SW480 (cell line): ENCODE measurements around the gene HLA-B.
A peak's percentile ranks its signal among the peaks of the same experiment; 100 is the strongest.
"Not testable (repeated sequence)": the region's sequence is repeated elsewhere in the genome, so short reads cannot be mapped to it uniquely, and the experiment has no call there.

ENCODE experiments used
- DNase-seq: peaks from one replicate; pipeline ENCODE4 v3.0.0-alpha.2; 2016; ENCODE audit warnings: low spot score

Gene HLA-B

GRCh38 chr6:31356946-31357466 lies at the start of gene HLA-B:
Gene HLA-B (minus strand): TSS chr6:31357179. CDS start chr6:31357158, 21 bp downstream.
- DNase-seq, result peak; percentile 78

GRCh38 chr6:31405996-31406395 lies 49.0 kb upstream of the HLA-B start:
- DNase-seq, result no peak

GRCh38 chr6:31404061-31404364 lies 47.0 kb upstream of the HLA-B start:
- not testable (repeated sequence) for DNase-seq

- DNase-seq, result peak; percentile 89
Measured at GRCh38 chr6:31403283-31404060, 46.5 kb upstream of the HLA-B start, which contains the start of gene MICA. Gene MICA (plus strand): TSS chr6:31403595. CDS start chr6:31403633, 38 bp downstream.

- peak; percentile 50 for DNase-seq
Measured at GRCh38 chr6:31402324-31403282, 45.6 kb upstream of the HLA-B start.

GRCh38 chr6:31401403-31401802 lies 44.4 kb upstream of the HLA-B start:
- peak; percentile 62 for DNase-seq

GRCh38 chr6:31400467-31401289 lies 43.7 kb upstream of the HLA-B start:
- DNase-seq, result peak; percentile 41

- peak; percentile 87 for DNase-seq
Measured at GRCh38 chr6:31399589-31400466, 42.8 kb upstream of the HLA-B start.

GRCh38 chr6:31397901-31398525 lies 41.0 kb upstream of the HLA-B start:
- no peak for DNase-seq

- DNase-seq, result not testable (repeated sequence)
Measured at GRCh38 chr6:31397153-31397499, 40.1 kb upstream of the HLA-B start.

GRCh38 chr6:31396422-31397152 lies 39.6 kb upstream of the HLA-B start:
- DNase-seq, result peak; percentile 52

- DNase-seq, result no peak
Measured at GRCh38 chr6:31395832-31396231, 38.9 kb upstream of the HLA-B start.

GRCh38 chr6:31394381-31394780 lies 37.4 kb upstream of the HLA-B start:
- no peak for DNase-seq

GRCh38 chr6:31393932-31394331 lies 37.0 kb upstream of the HLA-B start:
- no peak for DNase-seq

GRCh38 chr6:31389802-31390132 lies 32.8 kb upstream of the HLA-B start:
- not testable (repeated sequence) for DNase-seq

- DNase-seq, result not testable (repeated sequence)
Measured at GRCh38 chr6:31388916-31389801, 32.2 kb upstream of the HLA-B start.

- no peak for DNase-seq
Measured at GRCh38 chr6:31386977-31387376, 30.0 kb upstream of the HLA-B start.

- no peak for DNase-seq
Measured at GRCh38 chr6:31386099-31386498, 29.1 kb upstream of the HLA-B start.

- no peak for DNase-seq
Measured at GRCh38 chr6:31385041-31385440, 28.1 kb upstream of the HLA-B start.
